CD4-positive, alpha-beta T cell treated with Interferon alpha-2 for 1 hour (primary cell): ENCODE data around the gene KIZ.

Experiments
- DNase-seq, 2 donors: peaks; one replicate each; pipeline ENCODE4 v3.0.0-alpha.2; 2020 to 2022

Gene KIZ

DNA sequence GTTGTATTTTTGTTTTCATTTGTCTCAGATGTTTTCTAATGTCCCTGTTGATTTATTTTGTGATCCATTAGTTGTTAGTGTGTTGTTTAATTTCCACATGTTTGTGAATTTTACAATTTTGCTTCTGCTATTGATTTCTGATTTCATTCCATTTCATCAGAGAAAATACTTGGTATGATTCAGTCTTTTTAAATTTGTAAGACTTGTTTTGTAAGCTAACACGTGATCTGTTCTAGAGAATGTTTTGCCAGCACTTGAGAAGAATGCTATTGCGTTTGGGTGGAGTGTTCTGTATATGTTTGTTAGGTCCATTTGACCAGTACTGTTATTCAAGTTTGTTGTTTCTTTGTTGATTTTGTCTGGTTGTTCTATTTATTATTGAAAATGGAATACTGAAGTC is 53.9 kb downstream of the KIZ start:
- no peak for DNase-seq

DNA sequence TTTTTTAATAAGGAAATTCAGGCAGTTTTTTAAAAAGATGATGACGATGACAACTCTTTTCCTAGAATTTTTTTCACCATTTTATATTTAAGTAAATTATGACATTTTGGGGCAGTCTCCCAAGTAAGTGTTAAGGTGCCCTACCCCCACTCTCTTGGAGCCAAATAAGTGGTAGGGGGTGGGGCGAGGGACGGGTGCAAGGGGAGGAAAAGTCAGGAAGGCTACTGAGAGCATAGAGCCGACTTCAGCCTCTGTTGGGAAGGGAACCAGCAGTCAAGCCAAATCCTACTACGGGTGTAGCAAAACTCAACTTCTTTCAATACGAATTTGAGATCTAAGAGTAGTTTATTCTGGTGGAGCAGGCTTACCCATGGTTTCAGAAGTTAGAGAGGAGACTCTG is 54.4 kb downstream of the KIZ start:
- no peak for DNase-seq

DNA sequence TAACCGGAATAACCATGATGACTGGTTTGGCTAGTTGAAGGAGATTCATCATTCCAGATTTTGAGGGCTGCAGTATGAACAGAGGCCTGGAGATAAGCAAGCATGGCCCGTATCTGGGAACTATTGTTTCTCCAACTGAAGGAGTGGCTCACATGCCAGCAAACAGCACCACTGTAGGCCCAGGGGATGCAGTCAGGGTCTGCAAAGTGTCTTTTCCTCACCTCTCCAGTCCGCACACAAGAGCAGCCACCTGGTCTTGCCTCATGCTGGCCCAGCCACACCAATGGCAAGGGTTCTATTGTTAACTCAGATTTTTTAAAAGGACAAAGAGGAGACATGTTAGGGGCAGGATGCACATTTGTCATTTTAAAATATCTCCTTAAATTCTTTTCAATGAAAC is 55.1 kb downstream of the KIZ start:
- DNase-seq = no peak

DNA sequence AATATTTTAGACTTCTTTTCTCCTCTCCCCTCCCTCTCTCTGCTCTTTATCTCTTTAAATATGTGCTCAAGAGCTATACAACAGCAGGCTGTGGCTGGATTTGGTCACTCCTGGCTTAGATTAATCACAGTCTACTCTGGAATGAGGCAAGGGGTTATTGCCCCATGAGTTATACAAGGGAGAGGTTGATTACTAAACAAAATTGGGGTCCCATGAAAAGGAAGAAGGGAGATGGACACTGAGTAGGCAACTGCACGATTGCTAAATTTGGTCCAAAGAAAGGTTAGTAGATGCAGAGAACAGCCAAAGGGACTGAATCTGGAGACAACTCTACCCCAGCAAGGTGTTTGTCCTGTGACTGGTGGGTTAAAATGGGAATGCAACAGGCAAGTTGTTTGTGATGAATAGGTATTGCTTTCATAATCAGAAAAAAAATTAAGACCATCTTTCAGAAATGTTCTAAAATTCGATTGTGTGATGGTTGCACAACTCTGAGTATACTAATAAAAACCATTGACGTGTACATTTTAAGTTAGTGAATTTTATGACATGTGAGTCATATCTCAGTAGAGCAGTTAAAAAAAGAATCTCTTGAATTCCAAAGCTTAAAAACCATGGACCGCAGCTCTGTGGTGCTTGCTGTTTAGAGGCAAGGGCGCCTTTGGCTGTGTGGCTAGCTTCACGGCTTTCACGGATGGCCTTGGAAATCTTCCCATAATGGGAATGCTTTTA is 57.1 kb downstream of the KIZ start:
- no peak for DNase-seq

DNA sequence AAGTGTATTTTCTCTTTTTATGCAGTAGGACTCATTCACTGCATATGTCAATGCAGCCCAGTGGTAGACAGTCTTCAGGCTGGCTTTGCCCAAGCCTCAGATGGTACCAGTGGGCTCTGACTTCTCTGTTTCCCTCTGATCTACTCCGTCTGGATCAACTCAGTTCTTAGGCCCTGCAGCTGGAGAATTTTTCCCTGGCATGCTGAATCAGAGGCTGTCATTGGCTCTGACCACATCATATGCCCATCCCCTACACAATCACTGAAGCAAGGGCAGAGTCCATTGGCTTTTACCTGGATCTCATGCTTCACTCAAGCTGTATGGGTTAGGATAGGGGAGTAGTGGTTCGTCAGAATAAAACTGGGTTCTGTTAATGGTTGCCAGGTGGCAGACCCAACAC is 57.8 kb downstream of the KIZ start:
- no peak for DNase-seq

DNA sequence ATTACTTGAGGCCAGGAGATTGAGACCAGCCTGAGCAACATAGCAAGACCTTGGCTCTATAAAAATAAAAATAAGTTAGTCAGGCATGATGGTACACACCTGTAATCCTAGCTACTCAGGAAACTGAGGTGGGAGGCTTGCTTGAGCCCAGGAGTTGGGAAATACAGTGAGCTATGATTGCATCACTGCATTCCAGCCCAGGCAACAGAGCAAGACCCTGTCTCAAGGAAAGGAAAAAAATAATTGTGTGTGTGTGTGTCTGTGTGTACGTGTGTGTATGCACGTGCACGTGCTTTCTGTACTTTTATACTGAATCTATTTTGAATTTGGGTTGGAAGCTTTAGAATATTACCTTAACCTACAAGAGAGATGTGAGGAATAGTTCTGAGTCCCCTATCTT is 58.9 kb downstream of the KIZ start:
- DNase-seq = no peak

DNA sequence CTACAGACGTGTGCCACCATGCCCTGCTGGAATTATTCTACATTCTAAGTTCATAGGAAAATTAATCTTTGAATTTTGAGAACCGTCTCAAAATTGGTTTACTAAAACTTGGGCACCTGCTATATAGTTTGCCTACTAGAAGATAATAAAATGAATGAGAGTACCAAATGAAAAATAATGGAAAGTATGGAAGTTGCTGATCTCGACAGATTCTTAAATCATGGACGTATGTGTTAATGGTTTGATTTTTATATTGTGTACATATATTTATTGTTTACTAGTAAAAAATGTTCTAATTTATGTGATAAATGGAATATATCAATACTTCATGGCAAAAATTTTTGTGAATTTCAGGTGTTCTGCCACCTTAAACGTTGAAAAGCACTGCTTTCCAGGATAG is 60.0 kb downstream of the KIZ start:
- no peak for DNase-seq

DNA sequence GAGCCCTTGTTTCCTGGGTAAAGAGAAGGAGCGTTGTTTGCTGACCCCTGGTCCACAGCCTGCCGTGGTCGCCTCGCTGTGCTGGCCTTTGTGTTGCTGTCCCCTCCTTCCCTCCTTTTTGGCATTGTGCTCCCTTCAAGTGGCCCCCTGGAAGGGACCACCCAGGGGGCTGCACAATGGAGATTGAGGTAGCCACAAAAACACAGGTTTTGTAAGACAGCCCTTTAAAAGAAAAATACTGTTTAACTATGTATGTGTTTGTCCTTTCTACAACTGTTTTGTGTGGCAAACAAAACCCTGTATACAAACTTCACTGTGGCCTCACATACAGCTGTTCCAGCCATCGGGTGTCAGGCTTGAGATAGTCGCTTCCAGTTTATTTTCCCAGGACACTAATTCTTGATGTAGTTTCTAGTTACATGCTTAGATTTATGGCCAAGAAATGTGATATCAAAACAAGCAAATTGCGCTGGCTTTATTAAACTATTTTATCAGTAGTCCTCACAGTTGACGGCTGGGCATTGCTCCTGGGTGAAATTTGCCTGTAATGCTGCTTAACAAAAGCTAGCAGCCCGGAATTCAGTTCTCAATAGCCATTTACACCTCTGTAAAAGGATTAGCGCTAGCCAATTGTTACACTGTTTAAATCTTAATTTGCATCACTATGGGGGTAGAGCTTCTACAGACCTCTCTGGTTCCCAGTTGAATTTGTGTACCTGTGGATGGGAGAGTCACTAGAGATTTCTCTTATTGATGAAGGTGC is 64.1 kb downstream of the KIZ start:
- DNase-seq = no peak

DNA sequence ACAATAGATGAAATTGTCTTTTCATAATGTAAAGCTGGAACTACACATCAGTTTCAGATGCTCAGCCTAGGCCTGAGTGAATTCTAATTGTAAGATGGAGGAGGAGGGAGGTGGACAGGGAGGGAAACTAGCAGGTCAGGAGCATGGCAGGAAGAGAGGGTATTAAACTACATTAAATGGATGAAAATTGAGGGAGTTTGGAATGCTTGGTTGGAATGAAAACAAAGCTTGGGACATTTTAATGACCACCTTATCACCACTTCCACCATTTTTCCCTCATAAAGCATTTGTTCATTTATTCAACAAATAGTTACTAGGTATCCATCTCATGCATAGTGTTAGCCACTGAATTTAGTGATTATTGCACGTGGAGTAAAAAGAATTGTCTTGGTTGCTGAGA is 65.0 kb downstream of the KIZ start:
- DNase-seq = no peak

DNA sequence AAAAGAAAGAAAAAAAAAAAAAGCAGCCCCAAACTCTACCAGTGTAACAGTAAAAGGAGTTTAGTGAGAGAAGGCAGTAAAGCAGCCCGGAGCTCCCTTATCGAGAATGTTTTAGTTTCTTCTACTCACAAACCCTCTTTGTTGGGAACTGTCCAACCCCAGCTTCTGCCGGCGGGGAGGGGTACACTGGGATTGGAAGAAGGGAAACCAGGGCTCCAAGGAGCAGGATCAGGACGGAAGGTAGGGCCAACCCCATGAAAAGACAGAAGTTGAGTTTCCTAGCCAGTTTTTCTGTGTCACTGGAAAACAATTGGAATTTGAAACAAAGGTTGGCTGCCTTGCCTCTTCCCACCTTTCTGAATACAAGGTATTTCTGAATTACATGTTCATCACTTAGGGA is 66.0 kb downstream of the KIZ start:
- no peak for DNase-seq

DNA sequence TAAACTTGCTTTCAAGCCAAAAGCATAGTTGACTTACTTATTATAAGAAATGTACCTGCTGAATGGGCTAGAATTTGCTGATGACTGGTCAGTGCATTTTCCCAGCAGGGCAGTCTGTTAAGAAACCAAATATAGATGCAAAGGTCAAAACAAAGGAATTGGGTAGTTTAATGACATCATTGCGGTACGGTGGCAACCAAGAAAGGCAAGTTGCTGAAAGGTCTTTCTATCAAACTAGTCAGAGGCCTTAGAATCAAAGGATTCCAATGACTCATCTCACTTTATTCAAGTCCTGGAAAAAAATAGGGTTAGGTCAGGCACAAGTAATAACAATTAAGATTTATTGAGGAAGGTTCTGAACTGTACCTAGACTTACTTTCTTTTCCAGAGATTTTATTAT is 76.4 kb downstream of the KIZ start:
- DNase-seq = no peak

DNA sequence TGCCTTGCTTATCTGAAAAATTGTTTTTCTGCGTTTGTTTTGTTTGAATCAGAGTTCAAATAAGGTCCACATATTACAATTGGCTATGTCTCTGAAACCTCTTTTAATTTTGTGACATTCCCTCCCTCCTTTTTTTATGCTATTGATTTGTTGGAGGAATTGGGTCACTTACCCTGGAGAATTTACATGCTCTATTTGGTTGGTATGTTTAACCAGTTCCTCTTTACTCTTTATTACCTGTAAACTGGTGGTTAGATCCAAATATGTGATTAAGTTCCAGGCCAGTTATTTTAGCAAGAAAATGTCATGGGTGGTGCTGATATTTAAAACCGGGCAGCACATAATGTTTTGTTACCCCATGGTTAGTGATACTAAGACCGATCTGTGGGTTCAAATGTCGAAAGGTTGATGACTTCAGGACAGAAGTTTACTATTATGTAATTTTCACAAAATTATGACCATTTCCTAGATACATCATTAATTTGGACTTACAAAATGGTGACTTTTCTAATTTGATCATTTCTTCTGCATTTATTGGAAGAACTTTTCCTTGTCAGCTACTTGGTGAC is 77.3 kb downstream of the KIZ start:
- no peak for DNase-seq

DNA sequence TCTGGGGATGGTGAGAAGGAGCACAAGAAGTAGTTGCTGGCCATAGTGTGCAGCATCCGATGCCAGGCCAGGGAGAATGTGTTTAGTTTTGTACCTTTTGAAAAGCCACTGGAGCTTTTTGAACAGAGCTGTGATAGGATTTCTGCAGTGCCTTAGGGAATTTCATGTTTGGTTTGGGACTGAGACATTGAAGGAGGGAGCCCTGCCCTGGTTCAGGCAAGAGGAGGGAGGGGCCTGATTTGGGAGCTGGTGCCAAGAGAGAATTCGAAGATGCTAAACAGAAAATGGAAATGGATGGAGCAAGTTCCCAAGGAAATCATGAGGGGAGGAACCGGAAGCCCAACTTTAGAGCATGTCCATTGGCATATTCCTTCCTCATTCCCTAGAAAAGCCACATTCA is 80.7 kb downstream of the KIZ start:
- no peak for DNase-seq

DNA sequence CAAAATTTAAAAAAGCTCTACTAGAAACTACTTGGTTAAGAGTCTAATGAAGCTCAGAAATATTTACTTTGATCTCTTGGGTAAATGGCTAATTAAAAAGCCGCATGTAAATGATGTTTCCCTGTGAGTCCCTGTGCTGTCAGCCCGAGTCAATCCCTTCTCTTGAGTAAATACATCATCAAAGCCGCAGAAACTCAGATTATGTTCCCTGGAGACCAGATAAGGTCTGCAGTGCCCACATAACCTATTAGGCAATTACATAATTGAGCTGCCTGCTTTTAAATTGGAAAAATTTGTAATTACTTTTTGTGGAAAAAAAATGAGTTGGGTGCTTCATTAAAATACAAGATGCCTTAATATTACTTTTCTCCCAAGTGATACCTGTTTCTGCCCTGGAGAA is 83.1 kb downstream of the KIZ start:
- no peak for DNase-seq

DNA sequence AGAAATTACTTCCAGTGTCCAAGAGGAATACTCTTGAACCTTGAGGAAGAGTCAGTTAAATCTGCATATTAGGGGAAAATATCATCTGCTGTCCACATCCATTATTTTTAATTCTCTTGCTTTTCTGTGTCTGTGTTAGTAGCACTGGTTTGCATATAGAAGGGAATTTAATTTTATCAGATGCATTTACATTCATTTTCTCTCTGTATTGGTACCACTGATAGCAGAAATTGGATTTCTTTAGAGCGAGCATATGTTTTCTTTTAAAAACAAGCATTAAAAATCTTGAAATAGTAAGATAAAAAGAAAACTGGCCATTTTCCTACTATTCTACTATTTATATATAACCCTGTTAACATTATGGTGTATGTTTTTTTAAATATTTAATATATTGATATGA is 83.8 kb downstream of the KIZ start:
- DNase-seq = no peak

DNA sequence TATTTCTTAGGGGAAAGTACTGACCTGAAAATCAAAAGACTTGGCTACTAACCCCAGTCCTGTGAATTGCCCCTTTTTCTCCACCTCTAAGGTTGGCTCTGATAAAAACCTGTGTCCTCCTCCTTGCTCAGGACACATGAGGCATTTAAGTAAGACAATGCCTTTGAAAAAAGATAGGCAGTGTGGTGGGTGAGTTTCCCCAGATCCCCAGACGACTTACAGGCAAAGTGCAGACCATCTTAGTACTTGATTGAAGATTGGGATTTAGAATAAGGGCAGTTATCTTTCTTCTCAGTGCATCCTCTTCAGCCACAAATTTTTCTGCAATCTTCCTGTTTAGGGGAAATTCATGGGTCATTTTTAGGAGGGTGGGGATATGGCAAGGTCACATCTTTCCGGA is 87.8 kb downstream of the KIZ start:
- no peak for DNase-seq

DNA sequence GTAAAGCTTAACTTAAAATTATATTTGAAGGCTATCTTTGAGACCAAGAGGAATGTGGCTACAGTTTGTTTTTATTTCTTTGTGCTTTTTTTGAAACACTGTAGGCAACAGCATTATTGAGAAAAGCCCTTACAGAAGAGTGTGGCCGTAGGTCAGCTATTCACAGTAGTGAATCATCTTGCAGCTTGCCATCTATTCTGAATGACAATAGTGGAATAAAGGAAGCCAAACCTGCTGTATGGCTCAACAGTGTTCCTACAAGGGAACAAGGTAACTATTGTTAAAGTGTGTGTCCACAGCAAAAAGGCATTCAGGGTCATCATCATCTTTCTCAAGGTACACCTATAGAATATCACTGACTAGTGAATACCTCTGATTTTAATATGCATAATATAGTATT is 88.5 kb downstream of the KIZ start:
- DNase-seq = no peak

DNA sequence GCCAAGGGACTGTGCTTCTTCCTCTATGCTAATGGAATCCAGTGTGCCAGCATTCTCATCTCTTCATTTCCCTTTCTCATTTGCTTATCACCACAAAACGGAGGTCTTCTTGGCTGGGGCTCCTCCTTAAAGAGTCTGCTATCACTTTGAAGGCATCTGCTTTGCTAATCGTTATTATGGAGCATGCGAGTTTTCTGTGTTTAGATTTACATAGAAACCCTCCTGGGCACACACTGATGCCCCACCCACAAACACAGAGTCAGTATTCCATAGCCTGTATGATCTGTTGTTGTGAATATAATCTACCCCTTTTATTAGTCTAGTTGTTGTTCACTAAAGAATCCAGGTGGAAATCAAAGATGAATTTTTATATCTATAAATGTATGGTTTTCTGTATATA is 93.8 kb downstream of the KIZ start:
- no peak for DNase-seq

DNA sequence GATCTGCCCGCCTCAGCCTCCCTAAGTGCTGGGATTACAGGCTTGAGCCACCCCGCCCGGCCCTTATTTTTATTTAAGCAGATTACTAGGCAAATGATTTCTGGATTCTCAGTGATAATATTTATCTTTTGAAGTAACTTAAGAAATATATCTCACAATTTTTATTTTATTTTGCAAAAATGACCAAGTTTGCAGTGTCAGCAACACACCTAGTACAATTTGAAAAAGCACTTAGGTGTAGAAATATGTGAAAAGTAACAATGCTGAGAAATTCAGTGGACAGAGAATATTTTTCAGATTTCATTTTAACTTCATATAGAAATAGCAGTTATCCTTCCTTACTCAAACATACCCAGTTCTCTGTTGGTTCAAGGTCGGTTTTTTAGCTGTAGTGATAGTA is 98.3 kb downstream of the KIZ start:
- DNase-seq = no peak

DNA sequence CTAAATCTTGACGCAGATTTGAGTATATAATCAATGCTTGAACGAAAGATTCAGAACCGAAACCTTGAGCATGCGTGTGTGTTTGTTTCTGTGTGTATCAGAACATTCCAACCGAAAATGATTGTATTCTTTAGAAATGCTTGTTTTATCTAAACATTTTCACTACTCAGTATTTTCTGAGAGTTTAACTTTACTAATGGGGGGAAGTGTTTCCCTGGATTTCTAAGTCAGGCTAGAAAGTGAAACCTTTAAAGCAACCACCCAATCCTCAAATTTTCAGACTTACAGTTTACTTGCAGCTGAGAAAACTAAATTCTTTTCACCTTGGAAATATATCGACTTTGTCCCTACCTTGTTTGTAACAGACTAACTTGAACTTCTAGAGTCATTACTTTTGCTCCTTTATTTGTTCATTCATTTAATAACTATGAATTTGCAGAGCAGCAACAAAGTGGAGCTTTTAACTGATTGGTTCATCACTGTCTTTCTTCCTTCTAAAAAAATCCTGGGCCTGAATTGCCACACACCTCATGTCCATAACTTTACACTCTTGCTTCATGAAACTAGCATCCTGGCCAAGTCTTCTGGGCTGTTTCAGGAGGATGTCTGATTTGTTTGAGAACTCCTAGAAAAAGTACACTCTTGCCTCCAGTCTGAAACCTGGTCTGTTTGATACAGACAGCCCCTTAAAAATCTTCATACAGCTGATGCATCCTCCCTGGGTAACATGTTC is 99.5 kb downstream of the KIZ start:
- DNase-seq = no peak

DNA sequence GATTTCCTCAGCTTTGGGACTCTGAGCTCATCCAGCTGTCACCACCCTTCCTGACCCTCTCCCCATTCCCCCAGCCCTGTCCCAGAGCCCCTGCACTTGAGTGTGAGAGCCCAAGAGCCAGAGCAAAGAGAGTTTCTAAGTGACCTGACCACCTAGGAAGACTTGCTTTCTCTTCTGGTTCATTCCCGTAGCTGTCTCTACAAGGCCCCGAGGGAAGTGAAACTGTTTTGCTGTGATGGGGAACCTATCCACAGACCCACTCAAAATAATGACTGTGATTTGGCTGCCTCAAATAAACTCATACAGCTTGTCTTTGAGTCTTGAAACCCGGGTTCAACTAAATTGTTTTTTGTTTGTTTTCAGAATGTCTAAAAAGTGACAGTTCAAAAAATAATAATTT is 102.6 kb downstream of the KIZ start:
- DNase-seq = no peak

DNA sequence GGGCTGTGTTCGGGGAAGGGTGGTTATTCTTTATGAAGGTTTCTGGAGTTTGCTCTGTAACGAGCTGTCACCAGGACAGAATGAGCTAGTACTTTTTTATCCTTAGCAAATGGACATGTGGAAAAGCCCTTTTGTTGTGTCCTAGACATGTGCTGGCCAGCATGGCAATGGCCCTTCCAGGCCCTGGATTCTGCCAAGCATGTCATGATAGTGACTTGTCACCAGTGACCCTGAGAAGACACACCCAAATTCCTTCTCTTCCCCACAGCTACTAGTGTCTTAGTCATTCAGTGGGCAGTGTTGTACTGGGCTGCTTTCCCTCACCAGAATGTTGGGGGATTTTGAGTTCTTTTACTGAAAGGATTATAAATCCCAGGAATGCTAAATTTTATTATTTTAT is 103.3 kb downstream of the KIZ start:
- DNase-seq = no peak

DNA sequence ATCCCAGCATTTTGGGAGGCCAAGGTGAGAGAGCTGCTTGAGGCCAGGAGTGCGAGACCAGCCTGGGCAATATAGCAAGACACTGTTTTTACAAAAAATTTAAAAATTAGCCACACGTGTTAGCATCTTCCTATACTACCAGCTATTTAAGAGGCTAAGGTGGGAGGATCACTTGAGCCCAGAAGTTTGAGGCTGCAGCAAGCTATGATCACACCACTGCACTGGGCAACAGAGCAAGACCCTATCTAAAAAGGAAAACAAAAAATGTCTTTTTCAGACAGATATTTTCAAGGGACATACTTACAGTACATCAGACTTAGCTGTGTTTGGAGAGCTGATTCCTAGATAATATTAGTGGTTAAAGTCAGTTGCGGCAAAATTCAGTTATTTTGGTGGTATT is 104.3 kb downstream of the KIZ start:
- DNase-seq = no peak

DNA sequence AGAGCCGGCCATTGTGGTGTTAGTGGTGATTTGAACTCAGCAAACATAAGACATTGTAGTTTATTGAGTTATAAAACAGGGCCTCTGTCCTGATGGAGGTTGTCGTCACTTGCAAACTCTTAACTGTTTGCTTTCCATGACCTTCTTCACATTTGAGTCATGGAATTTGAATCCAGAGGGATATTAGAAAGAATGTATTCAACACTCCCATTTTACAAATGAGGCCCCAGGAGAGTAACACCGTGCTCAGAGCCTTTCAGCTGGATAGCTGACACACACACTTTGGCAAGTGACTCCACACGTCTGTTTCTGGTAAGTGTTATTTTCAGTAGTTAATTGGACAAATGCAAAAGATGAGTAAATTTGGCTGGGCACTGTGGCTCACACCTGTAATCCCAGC is 104.8 kb downstream of the KIZ start:
- no peak for DNase-seq
